ENCODE measurements around the gene EEF2.
A peak's percentile ranks its signal among the peaks of the same experiment; 100 is the strongest.

Gene EEF2

DNA sequence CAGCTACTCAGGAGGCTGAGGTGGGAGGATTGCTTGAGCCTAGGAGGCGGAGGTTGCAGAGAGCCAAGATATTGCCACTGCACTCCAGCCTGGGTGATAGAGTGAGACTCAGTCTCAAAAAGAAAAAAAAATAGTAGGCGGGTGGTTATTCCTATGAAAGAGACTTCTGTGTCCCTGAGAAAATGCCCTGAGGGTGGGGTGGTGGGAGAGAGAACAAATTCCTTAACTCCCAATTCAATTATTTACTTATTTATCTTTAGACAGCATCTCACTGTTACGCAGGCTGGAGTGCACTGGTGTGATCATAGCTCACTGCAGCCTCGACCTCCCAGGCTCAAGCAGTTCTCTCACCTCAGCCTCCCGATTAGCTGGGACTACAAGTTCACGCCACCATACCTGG lies 10.3 kb upstream of the EEF2 start:
- CTCF ChIA-PET = interaction anchor here (1.1 to 1.5 kb wide), 3 partner anchors 12 to 207 kb away, joined by 3 to 4 read pairs (median 4); partner anchors contain the start of gene PIAS4
- POLR2A ChIA-PET = no interaction called here

DNA sequence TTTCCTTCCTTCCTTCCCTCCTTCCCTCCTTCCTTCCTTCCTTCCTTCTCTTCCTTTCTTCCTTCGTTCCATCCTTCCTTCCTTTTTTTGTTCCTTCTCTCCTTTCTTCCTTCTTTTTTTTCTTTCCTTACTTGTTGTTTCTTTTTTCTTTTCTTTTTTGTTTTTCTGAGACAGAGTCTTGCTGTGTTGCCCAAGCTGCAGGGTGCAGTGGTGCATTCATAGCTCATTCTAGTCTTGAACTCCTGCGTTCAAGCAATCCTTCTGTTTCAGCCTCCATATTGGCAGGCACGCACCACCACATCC lies 5.5 kb upstream of the EEF2 start:
- ChIA-PET POLR2A (no interaction called here), CTCF (interaction anchor here (1.0 to 1.7 kb wide), 3 partner anchors 10 to 216 kb away, joined by 3 to 5 read pairs (median 4); no protein-coding TSS in a partner anchor)
- TF ChIP-seq, protein P1, sequence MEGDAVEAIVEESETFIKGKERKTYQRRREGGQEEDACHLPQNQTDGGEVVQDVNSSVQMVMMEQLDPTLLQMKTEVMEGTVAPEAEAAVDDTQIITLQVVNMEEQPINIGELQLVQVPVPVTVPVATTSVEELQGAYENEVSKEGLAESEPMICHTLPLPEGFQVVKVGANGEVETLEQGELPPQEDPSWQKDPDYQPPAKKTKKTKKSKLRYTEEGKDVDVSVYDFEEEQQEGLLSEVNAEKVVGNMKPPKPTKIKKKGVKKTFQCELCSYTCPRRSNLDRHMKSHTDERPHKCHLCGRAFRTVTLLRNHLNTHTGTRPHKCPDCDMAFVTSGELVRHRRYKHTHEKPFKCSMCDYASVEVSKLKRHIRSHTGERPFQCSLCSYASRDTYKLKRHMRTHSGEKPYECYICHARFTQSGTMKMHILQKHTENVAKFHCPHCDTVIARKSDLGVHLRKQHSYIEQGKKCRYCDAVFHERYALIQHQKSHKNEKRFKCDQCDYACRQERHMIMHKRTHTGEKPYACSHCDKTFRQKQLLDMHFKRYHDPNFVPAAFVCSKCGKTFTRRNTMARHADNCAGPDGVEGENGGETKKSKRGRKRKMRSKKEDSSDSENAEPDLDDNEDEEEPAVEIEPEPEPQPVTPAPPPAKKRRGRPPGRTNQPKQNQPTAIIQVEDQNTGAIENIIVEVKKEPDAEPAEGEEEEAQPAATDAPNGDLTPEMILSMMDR (IDR thresholded peaks at IDR 0.05; ENCODE audit: control extremely low read depth, extremely low read depth, low read depth, missing control alignments) = no peak
- no peak for DNase-seq (ENCODE audit: extremely low spot score)

More for the DNA sequence above, 10.3 kb upstream of the EEF2 start:
- DNase-seq (ENCODE audit: extremely low spot score) = no peak
- TF ChIP-seq, protein P1 (IDR thresholded peaks at IDR 0.05; ENCODE audit: control extremely low read depth, extremely low read depth, low read depth, missing control alignments) = no peak

DNA sequence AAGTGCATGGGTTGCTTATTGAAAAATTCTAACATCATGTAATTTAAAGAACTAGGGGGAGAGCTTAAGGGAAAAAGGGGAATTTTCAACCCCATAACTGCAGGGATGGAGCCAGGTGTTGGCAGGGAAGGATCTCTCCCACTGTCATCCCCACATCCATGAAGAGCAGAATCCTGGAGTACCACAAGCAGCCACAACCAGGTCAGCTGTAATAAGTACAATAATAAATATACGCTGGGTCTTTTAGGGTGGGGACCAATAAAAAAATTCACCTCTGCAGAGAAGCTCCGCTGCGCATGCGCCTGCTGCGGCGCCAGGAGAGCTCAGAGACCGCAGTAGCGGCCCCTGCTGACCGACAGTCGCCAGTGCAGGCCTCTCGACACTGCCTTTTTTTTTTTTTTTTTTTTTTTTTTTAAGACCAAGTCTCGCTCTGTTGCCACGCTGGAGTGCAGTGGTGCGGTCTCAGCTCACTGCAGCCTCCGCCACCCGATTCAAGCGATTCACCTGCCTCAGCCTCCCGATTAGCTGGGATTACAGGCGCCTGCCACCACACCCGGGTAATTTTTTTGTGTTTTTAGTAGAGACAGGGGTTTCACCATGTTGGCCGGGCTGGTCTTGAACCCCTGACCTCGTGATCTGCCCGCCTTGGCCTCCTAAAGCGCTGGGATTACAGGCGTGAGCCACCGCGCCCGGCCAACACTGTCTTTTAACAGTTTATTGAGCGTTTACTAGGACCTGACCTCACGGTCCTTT lies 2.5 kb upstream of the EEF2 start:
- ChIA-PET CTCF (interaction anchor here (0.6 to 2.0 kb wide), 27 partner anchors 9 to 483 kb away, joined by 3 to 17 read pairs (median 4); partner anchors contain the start of genes DAPK3, EBI3 and PIAS4), POLR2A (interaction anchor here (0.6 to 1.7 kb wide), 12 partner anchors 9 to 1512 kb away, joined by 3 to 10 read pairs (median 5); partner anchors contain the start of genes DAPK3 and GADD45B)
- TF ChIP-seq, protein P1 (IDR thresholded peaks at IDR 0.05; ENCODE audit: control extremely low read depth, extremely low read depth, low read depth, missing control alignments) = peak; percentile 84
- peak; percentile 89 for DNase-seq (ENCODE audit: extremely low spot score)

DNA sequence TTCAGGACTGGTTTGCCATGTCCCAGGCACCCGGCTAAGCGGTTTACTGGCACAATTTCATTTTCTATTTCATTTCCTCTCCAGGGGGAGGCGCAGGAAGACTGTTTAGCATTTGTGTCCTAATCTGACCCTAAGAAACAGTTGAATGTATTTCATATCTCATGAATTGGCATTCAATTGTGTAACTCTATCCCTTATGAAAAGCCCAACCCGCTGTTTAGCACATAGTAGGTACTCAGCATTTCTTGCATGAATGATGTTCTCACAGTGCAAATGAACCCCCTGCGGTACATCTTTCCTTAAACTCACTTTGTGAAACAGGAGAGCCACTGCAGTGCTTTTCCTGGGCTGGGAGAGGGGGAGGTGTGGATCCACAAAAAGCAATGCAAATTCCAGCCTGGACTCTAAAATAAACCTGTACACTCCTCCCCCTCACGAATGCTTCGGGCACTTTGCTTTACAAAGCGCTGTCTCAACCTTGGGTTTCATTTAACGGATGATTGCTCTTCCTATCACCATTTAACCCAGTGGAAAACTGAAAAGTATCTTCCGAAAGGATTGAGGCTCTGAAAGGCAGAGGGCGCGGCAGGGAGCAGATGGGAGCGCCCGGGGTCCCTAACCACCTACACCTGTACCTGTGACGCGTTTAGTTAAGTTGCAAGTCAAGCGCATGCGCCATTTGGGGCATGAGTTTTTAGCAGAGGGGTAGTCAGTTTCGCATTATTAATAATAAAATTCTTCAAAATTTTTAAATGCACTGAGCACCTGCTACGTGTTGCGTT lies 1.2 kb upstream of the EEF2 start:
- ChIA-PET POLR2A (interaction anchor here (2.3 kb wide), 1 partner anchor 11 kb away, joined by 13 read pairs; no protein-coding TSS in a partner anchor), CTCF (interaction anchor here (1.1 to 1.7 kb wide), 10 partner anchors 15 to 216 kb away, joined by 3 to 17 read pairs (median 4); partner anchors contain the start of gene DAPK3)
- DNase-seq (ENCODE audit: extremely low spot score) = peak; percentile 51
- TF ChIP-seq, protein P1 (IDR thresholded peaks at IDR 0.05; ENCODE audit: control extremely low read depth, extremely low read depth, low read depth, missing control alignments) = peak; percentile 68

DNA sequence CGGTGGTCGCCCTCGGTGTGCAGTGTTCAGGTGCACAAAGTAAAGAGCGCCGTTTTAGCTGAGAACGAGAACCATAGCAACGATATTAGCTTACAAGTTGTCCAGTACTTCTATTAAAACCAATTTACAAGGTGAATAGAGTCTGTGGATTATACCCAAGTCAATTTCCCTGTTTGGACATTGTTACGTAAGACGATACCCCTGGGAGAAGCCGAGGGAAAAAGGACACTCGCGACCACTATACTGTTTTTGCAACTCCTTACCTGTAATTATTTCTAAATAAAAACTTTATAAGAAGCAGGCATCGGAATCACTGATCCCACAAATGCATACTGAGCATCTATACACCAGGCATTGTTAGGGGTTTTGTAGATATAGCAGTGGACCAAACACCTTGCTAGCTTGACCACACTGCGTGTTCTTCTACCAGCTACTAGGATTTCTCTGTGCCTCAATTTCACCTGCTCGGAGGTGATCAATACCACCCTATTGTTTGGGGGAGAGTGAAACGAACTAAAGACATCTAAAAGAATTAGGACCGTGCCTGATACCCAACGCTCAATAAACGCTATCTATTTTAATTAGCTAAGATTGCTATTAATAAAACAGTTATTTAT lies 488 bp upstream of the EEF2 start:
- CTCF ChIA-PET = interaction anchor here (0.7 to 1.7 kb wide), 12 partner anchors 10 to 223 kb away, joined by 3 to 8 read pairs (median 4); partner anchors contain the start of genes DAPK3, MRPL54 and PIAS4
- no peak for DNase-seq (ENCODE audit: extremely low spot score)

More for the DNA sequence above, 488 bp upstream of the EEF2 start:
- POLR2A ChIA-PET = interaction anchor here (0.5 to 2.3 kb wide), 11 partner anchors 8 to 1365 kb away, joined by 3 to 19 read pairs (median 4); partner anchors contain the start of genes DAPK3 and FEM1A
- TF ChIP-seq, protein P1 (IDR thresholded peaks at IDR 0.05; ENCODE audit: control extremely low read depth, extremely low read depth, low read depth, missing control alignments) = no peak
